HG03442 (cell line): ENCODE measurements around the gene UMPS.

ENCODE experiments used
- ATAC-seq: cut with Tn5 transposase; IDR thresholded peaks from one replicate; pipeline ENCODE4 v1.9.1; 2021; ENCODE audit warnings: mild to moderate bottlenecking, moderate library complexity; ENCODE audit not compliant: unreplicated experiment

The UMPS gene

GRCh38 chr3:124796477-124796876 is 66.2 kb downstream of the UMPS start:
- no peak for ATAC-seq

GRCh38 chr3:124797426-124797945 is 67.2 kb downstream of the UMPS start:
- ATAC-seq = no peak
